Smooth muscle cell (in vitro differentiated cells): ENCODE measurements around the gene SLC7A6. TPM values are rescaled to one million over a fixed set of nuclear protein-coding genes. Genes with fewer than 3 reads are reported as not detected.

ENCODE experiments used
- DNase-seq: peaks from one replicate; lab custom pipeline; 2025; ENCODE audit not compliant: unreplicated experiment; lab: John Stamatoyannopoulos, UW
- H2AFZ ChIP-seq: fragments of 200-600 bp; sonication (generic); 2 replicates; pipeline ENCODE4 v1.6.0; 2016; ENCODE audit warnings: antibody characterized with exemption, low read depth, mild to moderate bottlenecking
- H3F3A ChIP-seq: fragments of 200-600 bp; sonication (generic); 2 replicates; pipeline ENCODE4 v1.6.0; 2017; ENCODE audit warnings: antibody characterized with exemption, low read depth
- H3K27ac ChIP-seq: fragments of 200-600 bp; sonication (generic); 2 replicates; pipeline ENCODE4 v1.5.1; 2016; ENCODE audit warnings: low read depth, mild to moderate bottlenecking
- H3K27me3 ChIP-seq: fragments of 200-600 bp; sonication (generic); 2 replicates; pipeline ENCODE4 v1.6.1; 2016; ENCODE audit warnings: low read depth, mild to moderate bottlenecking
- H3K36me3 ChIP-seq: fragments of 200-600 bp; sonication (generic); 2 replicates; pipeline ENCODE4 v1.5.1; 2016; ENCODE audit warnings: low read depth
- H3K4me1 ChIP-seq: fragments of 200-600 bp; sonication (generic); 2 replicates; pipeline ENCODE4 v1.5.1; 2016; ENCODE audit warnings: low read depth
- H3K4me2 ChIP-seq: fragments of 200-600 bp; sonication (generic); 2 replicates; pipeline ENCODE4 v1.6.0; 2016; ENCODE audit warnings: mild to moderate bottlenecking
- H3K4me3 ChIP-seq: fragments of 200-600 bp; sonication (generic); 2 replicates; pipeline ENCODE4 v1.5.1; 2016; ENCODE audit warnings: mild to moderate bottlenecking
- H3K79me2 ChIP-seq: fragments of 200-600 bp; sonication (generic); 2 replicates; pipeline ENCODE4 v1.6.0; 2016; ENCODE audit warnings: low read depth, mild to moderate bottlenecking
- H3K9ac ChIP-seq: fragments of 200-600 bp; sonication (generic); 2 replicates; pipeline ENCODE4 v1.6.0; 2016; ENCODE audit warnings: low read depth
- H3K9me3 ChIP-seq: fragments of 200-600 bp; sonication (generic); replicated peaks from 2 replicates; pipeline ENCODE4 v1.5.1; 2016; ENCODE audit warnings: low read depth
- H4K20me1 ChIP-seq: fragments of 200-600 bp; sonication (generic); 2 replicates; pipeline ENCODE4 v1.6.0; 2016; ENCODE audit warnings: low read depth
- CTCF ChIP-seq: fragments of 200-600 bp; sonication (generic); IDR thresholded peaks from 2 replicates; pipeline ENCODE4 v1.5.1; 2017; ENCODE audit warnings: borderline replicate concordance, mild to moderate bottlenecking, antibody characterized with exemption; ENCODE audit not compliant: insufficient read depth, poor library complexity, severe bottlenecking
- WGBS: methylation state at CpG from one replicate; pipeline ENCODE4 v1.1.7; 2016; ENCODE audit warnings: low lambda C conversion rate; 5-methylcytosine and 5-hydroxymethylcytosine counted together
- polyA plus RNA-seq: library from polyadenylated mRNA; unstranded; fragments of >200 nt; fragmentation: Nextera tagmentation; extraction: Ambion mirVana; gene quantifications from 2 replicates; pipeline ENCODE4 v1.2.1, GENCODE V29; 2016
- total RNA-seq: library from RNA; depleted of rRNA; stranded (reverse); fragments of >200 nt; gene quantifications from 2 replicates; pipeline ENCODE4 v1.2.3, GENCODE V29; 2014

The SLC7A6 gene
- total RNA-seq: 16.5 and 22.7 TPM in 2 replicates
- 11.4 and 15.9 TPM in 2 replicates for polyA plus RNA-seq

- 1% methylated on average over 112 of the region's 123 CpGs for WGBS
- TF ChIP-seq CTCF: peak; percentile 66
- DNase-seq: peak; percentile 71
- peak within 1 kb of the TSS; percentile 77 for H2AFZ ChIP-seq
- H3K4me3 ChIP-seq: peak within 1 kb of the TSS; percentile 63
- peaks cover 28% of the 10 kb centered on the region for H4K20me1 ChIP-seq
- no peaks in the 10 kb centered on the region for H3K27me3 ChIP-seq
- H3K27ac ChIP-seq: peak within 1 kb of the TSS; percentile 94
- H3F3A ChIP-seq: peaks cover 8% of the 10 kb centered on the region
- H3K36me3 ChIP-seq: no peaks in the 10 kb centered on the region
- H3K79me2 ChIP-seq: peaks cover 38% of the 10 kb centered on the region
- H3K4me1 ChIP-seq: peaks cover 7% of the 10 kb centered on the region
- no peaks in the 10 kb centered on the region for H3K9me3 ChIP-seq
- peak within 1 kb of the TSS; percentile 91 for H3K4me2 ChIP-seq
- H3K9ac ChIP-seq: peak within 1 kb of the TSS; percentile 94
These were observed at the start of gene SLC7A6 for GRCh38 chr16:68264128-68265077. TSS of gene SLC7A6 (plus strand) at chr16:68264526. CDS start at chr16:68274727, 10,201 bp downstream.

GRCh38 chr16:68214726-68215125, 49.6 kb upstream of the SLC7A6 start:
- WGBS: 98% methylated on average over 3 of the region's 3 CpGs
- H3K9me3 ChIP-seq: no peaks in the 10 kb centered on the region
- H3K27ac ChIP-seq: no peak overlapping the region
- H3K4me1 ChIP-seq: no peaks in the 10 kb centered on the region
- no peak overlapping the region for H3K4me2 ChIP-seq
- no peak for TF ChIP-seq CTCF
- H3K36me3 ChIP-seq: no peaks in the 10 kb centered on the region
- peaks cover 11% of the 10 kb centered on the region for H4K20me1 ChIP-seq
- no peak overlapping the region for H2AFZ ChIP-seq
- H3F3A ChIP-seq: no peaks in the 10 kb centered on the region
- DNase-seq: no peak
- no peak overlapping the region for H3K9ac ChIP-seq
- no peak overlapping the region for H3K4me3 ChIP-seq
- no peaks in the 10 kb centered on the region for H3K79me2 ChIP-seq
- H3K27me3 ChIP-seq: no peaks in the 10 kb centered on the region

- Histone ChIP-seq H2AFZ (no peak overlapping the region), H3K4me3 (no peak overlapping the region), H3K9ac (no peak overlapping the region)
These were observed 49.0 kb upstream of the SLC7A6 start for GRCh38 chr16:68215302-68215701.

More at GRCh38 chr16:68215302-68215701, 49.0 kb upstream of the SLC7A6 start:
- no peaks in the 10 kb centered on the region for H3K4me1 ChIP-seq
- H3K4me2 ChIP-seq: no peak overlapping the region
- TF ChIP-seq CTCF: no peak
- H3K27me3 ChIP-seq: no peaks in the 10 kb centered on the region
- WGBS: 97% methylated on average over 1 of the region's 1 CpG
- H3K27ac ChIP-seq: no peak overlapping the region
- H3F3A ChIP-seq: no peaks in the 10 kb centered on the region
- H3K9me3 ChIP-seq: no peaks in the 10 kb centered on the region
- H3K36me3 ChIP-seq: no peaks in the 10 kb centered on the region
- DNase-seq: no peak
- H3K79me2 ChIP-seq: no peaks in the 10 kb centered on the region
- H4K20me1 ChIP-seq: peaks cover 11% of the 10 kb centered on the region
